Measurements from ENCODE around the gene CHI3L2. TPM values are rescaled to one million over a fixed set of nuclear protein-coding genes. Genes with fewer than 3 reads are reported as not detected.
A peak's percentile ranks its signal among the peaks of the same experiment; 100 is the strongest.

The CHI3L2 gene
- total RNA-seq, 4 donors from 2014 or later = 0.69 to 0.77 TPM; not detected in 2

GRCh38 chr1:111234866-111235265 lies 7.4 kb downstream of the CHI3L2 start:
- Histone ChIP-seq H3K4me3 (no peak overlapping the region), H3K27ac (no peak overlapping the region), H3K27me3 (no peaks in the 10 kb centered on the region), H3K36me3 (no peaks in the 10 kb centered on the region), H3K9me3 (no peaks in the 10 kb centered on the region), H3K4me1 (no peaks in the 10 kb centered on the region)
- intact Hi-C loops (cut with DNase I; ENCODE audit: low total_unique reads) = no loop called here
- TF ChIP-seq CTCF (IDR thresholded peaks at IDR 0.05) (no peak), POLR2A (IDR thresholded peaks at IDR 0.05) (no peak)
- DNase-seq = no peak

- intact Hi-C loops (cut with DNase I; ENCODE audit: low total_unique reads) = no loop called here
- no peak for TF ChIP-seq CTCF (IDR thresholded peaks at IDR 0.05)
- no peak for TF ChIP-seq POLR2A (IDR thresholded peaks at IDR 0.05)
- H3K27ac ChIP-seq = no peak overlapping the region
Measured at GRCh38 chr1:111236379-111236778, 8.9 kb downstream of the CHI3L2 start.

GRCh38 chr1:111236806-111237205 lies 9.3 kb downstream of the CHI3L2 start:
- intact Hi-C loops (cut with DNase I; ENCODE audit: low total_unique reads) = no loop called here
- no peak overlapping the region for H3K4me3 ChIP-seq
- peak in 1 of 2 donors; percentile 21 for DNase-seq
- no peaks in the 10 kb centered on the region for H3K9me3 ChIP-seq
- no peaks in the 10 kb centered on the region for H3K27me3 ChIP-seq
- no peak overlapping the region for H3K27ac ChIP-seq
- H3K4me1 ChIP-seq = no peaks in the 10 kb centered on the region
- TF ChIP-seq CTCF (IDR thresholded peaks at IDR 0.05) = no peak
- no peak for TF ChIP-seq POLR2A (IDR thresholded peaks at IDR 0.05)
- H3K36me3 ChIP-seq = no peaks in the 10 kb centered on the region

More at GRCh38 chr1:111236379-111236778, 8.9 kb downstream of the CHI3L2 start:
- Histone ChIP-seq H3K4me1 (no peaks in the 10 kb centered on the region), H3K9me3 (no peaks in the 10 kb centered on the region), H3K4me3 (no peak overlapping the region), H3K36me3 (no peaks in the 10 kb centered on the region), H3K27me3 (no peaks in the 10 kb centered on the region)
- no peak for DNase-seq

GRCh38 chr1:111238056-111238795 lies 10.7 kb downstream of the CHI3L2 start:
- Histone ChIP-seq H3K9me3 (no peaks in the 10 kb centered on the region), H3K36me3 (no peaks in the 10 kb centered on the region), H3K4me1 (no peaks in the 10 kb centered on the region), H3K27ac (no peak overlapping the region), H3K27me3 (no peaks in the 10 kb centered on the region), H3K4me3 (no peak overlapping the region)
- intact Hi-C loops (cut with DNase I; ENCODE audit: low total_unique reads) = no loop called here
- DNase-seq = no peak
- TF ChIP-seq CTCF (IDR thresholded peaks at IDR 0.05) (no peak), POLR2A (IDR thresholded peaks at IDR 0.05) (no peak)

GRCh38 chr1:111241797-111242196 lies 14.3 kb downstream of the CHI3L2 start:
- Histone ChIP-seq H3K27ac (no peak overlapping the region), H3K27me3 (no peaks in the 10 kb centered on the region), H3K36me3 (no peaks in the 10 kb centered on the region), H3K9me3 (no peaks in the 10 kb centered on the region), H3K4me3 (no peak overlapping the region), H3K4me1 (no peaks in the 10 kb centered on the region)
- no peak for DNase-seq
- intact Hi-C loops (cut with DNase I; ENCODE audit: low total_unique reads) = no loop called here
- TF ChIP-seq CTCF (IDR thresholded peaks at IDR 0.05) = no peak
- no peak for TF ChIP-seq POLR2A (IDR thresholded peaks at IDR 0.05)
